Fibroblast of skin of right quadriceps (primary cell): ENCODE results near the gene TUBGCP4.
"Not testable (repeated sequence)": the region's sequence is repeated elsewhere in the genome, so short reads cannot be mapped to it uniquely, and the experiment has no call there.

Experiments used
- DNase-seq: peaks from one replicate; pipeline ENCODE4 v3.0.0-alpha.2; 2013

The TUBGCP4 gene

GRCh38 chr15:43370975-43371974 is at the start of gene TUBGCP4, which contains the start of gene ZSCAN29:
TUBGCP4 (plus strand) TSS chr15:43371101; CDS start chr15:43371355, 254 bp downstream.
ZSCAN29 (minus strand) TSS chr15:43371043; CDS start chr15:43369913, 1,130 bp downstream.
- peak; percentile 76 for DNase-seq

GRCh38 chr15:43325039-43325684 is 45.7 kb upstream of the TUBGCP4 start:
- DNase-seq = no peak

GRCh38 chr15:43329217-43329959 is 41.5 kb upstream of the TUBGCP4 start:
- DNase-seq = peak; percentile 27

- peak; percentile 95 for DNase-seq
Measured at GRCh38 chr15:43329960-43330779, 40.7 kb upstream of the TUBGCP4 start, which contains the start of gene LCMT2. LCMT2 (minus strand) TSS chr15:43330573; CDS start chr15:43330489, 84 bp downstream.

- DNase-seq = no peak
Measured at GRCh38 chr15:43330780-43331087, 40.2 kb upstream of the TUBGCP4 start.

- DNase-seq = no peak
Measured at GRCh38 chr15:43346305-43346704, 24.6 kb upstream of the TUBGCP4 start.

GRCh38 chr15:43347114-43347513 is 23.8 kb upstream of the TUBGCP4 start:
- DNase-seq = no peak

GRCh38 chr15:43352693-43353382 is 18.1 kb upstream of the TUBGCP4 start:
- no peak for DNase-seq

- DNase-seq = no peak
Measured at GRCh38 chr15:43360821-43361220, 10.1 kb upstream of the TUBGCP4 start.

GRCh38 chr15:43361313-43361903 is 9.5 kb upstream of the TUBGCP4 start:
- peak; percentile 5 for DNase-seq

- DNase-seq = no peak
Measured at GRCh38 chr15:43370310-43370974, 459 bp upstream of the TUBGCP4 start.

- DNase-seq = peak; percentile 26
Measured at GRCh38 chr15:43376017-43376705, 5.3 kb downstream of the TUBGCP4 start.

GRCh38 chr15:43378601-43379000 is 7.7 kb downstream of the TUBGCP4 start:
- no peak for DNase-seq

- DNase-seq = no peak
Measured at GRCh38 chr15:43382310-43382709, 11.4 kb downstream of the TUBGCP4 start.

- no peak for DNase-seq
Measured at GRCh38 chr15:43383070-43383469, 12.2 kb downstream of the TUBGCP4 start.

GRCh38 chr15:43390723-43391122 is 19.8 kb downstream of the TUBGCP4 start:
- DNase-seq = peak; percentile 18

GRCh38 chr15:43393592-43393991 is 22.7 kb downstream of the TUBGCP4 start:
- DNase-seq = not testable (repeated sequence)

GRCh38 chr15:43402255-43402654 is 31.4 kb downstream of the TUBGCP4 start:
- DNase-seq = no peak

- no peak for DNase-seq
Measured at GRCh38 chr15:43403616-43404015, 32.7 kb downstream of the TUBGCP4 start.

- DNase-seq = no peak
Measured at GRCh38 chr15:43404130-43404529, 33.2 kb downstream of the TUBGCP4 start.
